ENCODE data around the gene FLNB. TPM values are rescaled to one million over a fixed set of nuclear protein-coding genes. Genes with fewer than 3 reads are reported as not detected.
A peak's percentile ranks its signal among the peaks of the same experiment; 100 is the strongest.
"Not testable (repeated sequence)": the region's sequence is repeated elsewhere in the genome, so short reads cannot be mapped to it uniquely, and the experiment has no call there.

Gene FLNB
- total RNA-seq, 1 donor from 2014 or later = 32.0 TPM

DNA sequence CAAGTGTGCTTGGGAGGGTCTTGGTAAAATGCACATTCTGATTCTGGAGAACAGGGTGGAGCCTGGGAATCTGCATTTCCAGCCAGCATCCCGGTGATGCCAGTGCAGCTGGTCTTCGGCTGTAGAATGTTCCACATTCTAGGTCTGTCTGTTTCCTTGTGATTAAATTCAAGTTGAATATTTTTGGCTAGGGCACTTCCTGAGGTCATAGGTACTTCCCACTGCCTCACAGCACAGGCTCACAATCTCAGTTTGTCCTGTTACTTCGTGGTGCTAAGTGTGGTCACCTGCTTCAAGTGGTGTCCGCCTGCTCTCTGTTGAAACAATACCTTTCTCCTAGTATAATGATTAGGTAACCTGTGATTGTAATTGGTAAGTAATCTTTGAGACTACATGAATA is 40.1 kb downstream of the FLNB start:
- Mint-ChIP-seq H3K4me3 (no peak overlapping the region), H3K27me3 (ENCODE audit: insufficient read depth, low read depth) (peaks cover 8% of the 10 kb centered on the region), H3K9me3 (no peaks in the 10 kb centered on the region), H3K36me3 (no peaks in the 10 kb centered on the region), H3K4me1 (peaks cover 35% of the 10 kb centered on the region), H3K27ac (no peak overlapping the region)
- H3K4me3 ChIP-seq = no peak overlapping the region
- H3K27ac ChIP-seq = no peak overlapping the region
- H3K27me3 ChIP-seq = no peaks in the 10 kb centered on the region
- TF ChIP-seq EZH2 (IDR thresholded peaks at IDR 0.05) (no peak), EZH2phosphoT487 (IDR thresholded peaks at IDR 0.05) (no peak)
- TF ChIP-seq, protein P1, sequence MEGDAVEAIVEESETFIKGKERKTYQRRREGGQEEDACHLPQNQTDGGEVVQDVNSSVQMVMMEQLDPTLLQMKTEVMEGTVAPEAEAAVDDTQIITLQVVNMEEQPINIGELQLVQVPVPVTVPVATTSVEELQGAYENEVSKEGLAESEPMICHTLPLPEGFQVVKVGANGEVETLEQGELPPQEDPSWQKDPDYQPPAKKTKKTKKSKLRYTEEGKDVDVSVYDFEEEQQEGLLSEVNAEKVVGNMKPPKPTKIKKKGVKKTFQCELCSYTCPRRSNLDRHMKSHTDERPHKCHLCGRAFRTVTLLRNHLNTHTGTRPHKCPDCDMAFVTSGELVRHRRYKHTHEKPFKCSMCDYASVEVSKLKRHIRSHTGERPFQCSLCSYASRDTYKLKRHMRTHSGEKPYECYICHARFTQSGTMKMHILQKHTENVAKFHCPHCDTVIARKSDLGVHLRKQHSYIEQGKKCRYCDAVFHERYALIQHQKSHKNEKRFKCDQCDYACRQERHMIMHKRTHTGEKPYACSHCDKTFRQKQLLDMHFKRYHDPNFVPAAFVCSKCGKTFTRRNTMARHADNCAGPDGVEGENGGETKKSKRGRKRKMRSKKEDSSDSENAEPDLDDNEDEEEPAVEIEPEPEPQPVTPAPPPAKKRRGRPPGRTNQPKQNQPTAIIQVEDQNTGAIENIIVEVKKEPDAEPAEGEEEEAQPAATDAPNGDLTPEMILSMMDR (IDR thresholded peaks at IDR 0.05) = no peak
- peaks cover 35% of the 10 kb centered on the region for H3K79me2 ChIP-seq (ENCODE audit: low read depth)
- no peak for DNase-seq (ENCODE audit: low spot score)
- no peak overlapping the region for H3K4me2 ChIP-seq
- no peaks in the 10 kb centered on the region for H3K9me3 ChIP-seq (ENCODE audit: low read depth)
- H3K4me1 ChIP-seq = peaks cover 21% of the 10 kb centered on the region
- H4K20me1 ChIP-seq (ENCODE audit: low read depth) = peaks cover 35% of the 10 kb centered on the region
- no peak overlapping the region for H3K9ac ChIP-seq
- no peak overlapping the region for H2AFZ ChIP-seq (replicated peaks)
- H3K36me3 ChIP-seq = no peaks in the 10 kb centered on the region
- H3F3A ChIP-seq (ENCODE audit: low read depth) = no peaks in the 10 kb centered on the region

DNA sequence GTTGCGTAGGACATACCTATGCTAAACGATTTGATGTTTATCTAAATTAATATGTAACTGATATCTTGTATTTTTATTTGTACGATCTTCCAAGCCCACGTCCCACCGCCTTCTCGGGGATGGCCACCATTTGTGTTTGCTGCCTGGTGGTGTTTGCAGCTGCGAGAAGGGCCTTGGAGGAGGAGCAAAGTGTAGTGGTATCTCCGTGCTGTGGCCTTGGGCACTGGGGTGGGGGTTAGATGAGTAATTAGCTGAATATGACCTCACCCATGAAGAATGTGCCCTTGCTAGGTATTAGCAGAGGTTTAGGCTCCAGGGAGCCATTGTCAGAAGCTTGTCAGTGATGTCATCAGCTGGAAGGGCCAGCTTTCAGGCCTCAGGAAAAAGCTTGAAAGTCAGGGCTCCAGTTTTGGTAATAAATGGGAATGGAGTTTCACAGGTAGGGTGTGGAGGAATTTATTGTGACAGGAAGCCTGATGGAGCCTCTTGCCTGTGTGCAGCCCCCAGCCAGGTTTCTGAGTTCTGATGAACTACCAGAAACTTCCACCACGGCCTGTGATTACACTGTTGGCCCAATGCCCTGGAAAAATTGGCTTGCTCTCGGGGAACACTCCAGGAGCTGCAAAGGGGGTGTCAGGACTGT is 41.0 kb downstream of the FLNB start:
- Mint-ChIP-seq H3K27ac (peak overlapping the region; percentile 25), H3K4me1 (peaks cover 30% of the 10 kb centered on the region), H3K4me3 (no peak overlapping the region), H3K27me3 (ENCODE audit: insufficient read depth, low read depth) (peaks cover 8% of the 10 kb centered on the region), H3K36me3 (no peaks in the 10 kb centered on the region), H3K9me3 (no peaks in the 10 kb centered on the region)
- H3K4me3 ChIP-seq = no peak overlapping the region
- no peak for TF ChIP-seq EZH2 (IDR thresholded peaks at IDR 0.05)
- TF ChIP-seq EZH2phosphoT487 (IDR thresholded peaks at IDR 0.05) = no peak
- TF ChIP-seq, protein P1 (IDR thresholded peaks at IDR 0.05) = no peak
- peaks cover 33% of the 10 kb centered on the region for H3K79me2 ChIP-seq (ENCODE audit: low read depth)
- H2AFZ ChIP-seq (replicated peaks) = no peak overlapping the region
- no peaks in the 10 kb centered on the region for H3K27me3 ChIP-seq
- peaks cover 13% of the 10 kb centered on the region for H3K4me1 ChIP-seq
- H3F3A ChIP-seq (ENCODE audit: low read depth) = no peaks in the 10 kb centered on the region
- peak; percentile 80 for DNase-seq (ENCODE audit: low spot score)
- peak overlapping the region; percentile 27 for H3K4me2 ChIP-seq
- H3K9ac ChIP-seq = no peak overlapping the region
- no peaks in the 10 kb centered on the region for H3K36me3 ChIP-seq
- no peaks in the 10 kb centered on the region for H3K9me3 ChIP-seq (ENCODE audit: low read depth)
- peaks cover 27% of the 10 kb centered on the region for H4K20me1 ChIP-seq (ENCODE audit: low read depth)
- H3K27ac ChIP-seq = no peak overlapping the region

GRCh38 chr3:58051196-58051595 is 43.0 kb downstream of the FLNB start:
- Histone ChIP-seq H2AFZ (replicated peaks) (no peak overlapping the region), H4K20me1 (ENCODE audit: low read depth) (peaks cover 18% of the 10 kb centered on the region), H3F3A (ENCODE audit: low read depth) (no peaks in the 10 kb centered on the region), H3K4me1 (peaks cover 13% of the 10 kb centered on the region), H3K9ac (no peak overlapping the region), H3K9me3 (ENCODE audit: low read depth) (no peaks in the 10 kb centered on the region), H3K27ac (no peak overlapping the region), H3K36me3 (no peaks in the 10 kb centered on the region), H3K4me3 (no peak overlapping the region), H3K4me2 (no peak overlapping the region), H3K79me2 (ENCODE audit: low read depth) (peaks cover 40% of the 10 kb centered on the region), H3K27me3 (no peaks in the 10 kb centered on the region)
- no peak for TF ChIP-seq EZH2phosphoT487 (IDR thresholded peaks at IDR 0.05)
- Mint-ChIP-seq H3K27ac (no peak overlapping the region), H3K4me3 (no peak overlapping the region), H3K27me3 (ENCODE audit: insufficient read depth, low read depth) (peaks cover 8% of the 10 kb centered on the region), H3K4me1 (peaks cover 28% of the 10 kb centered on the region), H3K9me3 (no peaks in the 10 kb centered on the region), H3K36me3 (peaks cover 3% of the 10 kb centered on the region)
- no peak for DNase-seq (ENCODE audit: low spot score)

DNA sequence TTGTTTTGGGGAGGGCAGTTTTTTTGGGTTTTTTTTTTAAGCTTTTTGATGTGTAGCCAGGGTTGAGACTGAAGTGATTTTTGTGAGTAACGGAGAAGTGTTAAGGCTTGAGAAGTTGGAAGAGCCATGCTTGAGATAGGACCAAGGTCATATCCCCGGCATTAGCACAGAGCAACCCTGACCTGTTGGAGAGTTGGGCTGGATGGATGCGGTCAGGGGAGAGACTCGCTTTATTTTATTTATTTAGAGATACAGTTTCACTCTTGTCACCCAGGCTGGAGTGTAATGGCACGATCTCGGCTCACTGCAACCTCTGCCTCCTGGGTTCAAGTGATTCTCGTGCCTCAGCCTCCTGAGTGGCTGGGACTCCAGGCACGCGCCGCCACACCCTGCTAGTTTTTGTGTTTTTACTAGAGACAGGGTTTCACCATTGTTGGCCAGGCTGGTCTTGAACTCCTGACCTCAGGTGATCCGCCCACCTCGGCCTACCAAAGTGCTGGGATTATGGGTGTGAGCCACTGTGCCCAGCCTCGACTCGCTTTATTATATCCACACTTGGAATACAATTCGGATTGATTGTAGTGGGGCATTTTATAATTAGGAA is 43.5 kb downstream of the FLNB start:
- not testable (repeated sequence) for H3F3A ChIP-seq (ENCODE audit: low read depth); H3K4me2 ChIP-seq; H3K27me3 ChIP-seq; H3K36me3 Mint-ChIP-seq; H3K27ac Mint-ChIP-seq; H2AFZ ChIP-seq (replicated peaks); DNase-seq (ENCODE audit: low spot score); H3K27ac ChIP-seq; H3K36me3 ChIP-seq; H3K9ac ChIP-seq; H3K4me3 Mint-ChIP-seq; H3K9me3 ChIP-seq (ENCODE audit: low read depth); H3K9me3 Mint-ChIP-seq; H3K4me3 ChIP-seq; H3K27me3 Mint-ChIP-seq (ENCODE audit: insufficient read depth, low read depth)
- H3K4me1 Mint-ChIP-seq = peaks cover 28% of the 10 kb centered on the region
- peaks cover 18% of the 10 kb centered on the region for H4K20me1 ChIP-seq (ENCODE audit: low read depth)
- peaks cover 40% of the 10 kb centered on the region for H3K79me2 ChIP-seq (ENCODE audit: low read depth)
- peaks cover 13% of the 10 kb centered on the region for H3K4me1 ChIP-seq
